ENCODE results near the gene SEMA5B.

SEMA5B gene

DNA sequence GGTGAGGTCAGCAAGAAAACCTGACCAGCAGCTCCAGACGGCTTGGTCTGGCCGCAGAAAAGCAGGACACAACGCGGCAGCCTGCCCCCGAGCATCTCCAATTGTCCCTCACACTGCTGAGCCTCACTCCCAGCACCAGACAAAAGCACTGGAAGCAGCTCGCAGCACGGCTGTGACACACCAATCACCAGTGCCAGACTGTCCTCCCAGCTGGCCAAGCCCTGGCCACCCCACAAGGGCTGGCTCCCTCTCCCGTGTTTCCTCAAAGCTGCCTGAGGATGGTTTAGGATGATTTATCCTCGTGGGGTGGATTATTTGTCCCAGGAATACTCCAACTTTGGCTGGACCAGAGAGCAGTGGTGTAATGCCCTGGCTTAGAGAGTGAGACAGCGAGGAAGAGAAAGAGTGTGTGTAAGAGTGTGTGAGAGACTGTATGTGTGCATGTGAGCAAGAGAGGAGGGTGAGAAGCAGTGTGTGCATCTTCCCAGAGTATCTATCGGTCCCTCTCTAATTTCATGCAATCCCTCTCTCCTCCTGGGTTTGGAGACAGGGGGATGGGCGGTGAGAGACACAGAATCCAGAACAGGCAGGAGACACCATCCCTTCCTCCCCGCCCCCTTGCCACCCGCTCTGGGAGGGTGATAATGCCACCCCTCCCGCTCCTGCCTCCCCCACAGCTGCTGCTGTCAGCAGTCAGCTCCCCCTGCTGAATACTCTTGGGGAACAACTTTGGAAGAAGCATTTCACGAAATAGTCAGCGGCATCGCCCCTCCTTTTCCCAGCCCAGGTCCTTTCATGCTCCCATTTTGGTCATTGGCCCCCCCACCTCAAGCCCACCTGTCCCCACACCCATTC, 34.2 kb downstream of the SEMA5B start:
- DNase-seq, result no peak

GRCh38 chr3:122992676-122993075, 34.9 kb downstream of the SEMA5B start:
- no peak for DNase-seq

- no peak for DNase-seq
Measured at GRCh38 chr3:122992133-122992532, 35.4 kb downstream of the SEMA5B start.

GRCh38 chr3:122991236-122991985, 36.2 kb downstream of the SEMA5B start:
- DNase-seq, result no peak

DNA sequence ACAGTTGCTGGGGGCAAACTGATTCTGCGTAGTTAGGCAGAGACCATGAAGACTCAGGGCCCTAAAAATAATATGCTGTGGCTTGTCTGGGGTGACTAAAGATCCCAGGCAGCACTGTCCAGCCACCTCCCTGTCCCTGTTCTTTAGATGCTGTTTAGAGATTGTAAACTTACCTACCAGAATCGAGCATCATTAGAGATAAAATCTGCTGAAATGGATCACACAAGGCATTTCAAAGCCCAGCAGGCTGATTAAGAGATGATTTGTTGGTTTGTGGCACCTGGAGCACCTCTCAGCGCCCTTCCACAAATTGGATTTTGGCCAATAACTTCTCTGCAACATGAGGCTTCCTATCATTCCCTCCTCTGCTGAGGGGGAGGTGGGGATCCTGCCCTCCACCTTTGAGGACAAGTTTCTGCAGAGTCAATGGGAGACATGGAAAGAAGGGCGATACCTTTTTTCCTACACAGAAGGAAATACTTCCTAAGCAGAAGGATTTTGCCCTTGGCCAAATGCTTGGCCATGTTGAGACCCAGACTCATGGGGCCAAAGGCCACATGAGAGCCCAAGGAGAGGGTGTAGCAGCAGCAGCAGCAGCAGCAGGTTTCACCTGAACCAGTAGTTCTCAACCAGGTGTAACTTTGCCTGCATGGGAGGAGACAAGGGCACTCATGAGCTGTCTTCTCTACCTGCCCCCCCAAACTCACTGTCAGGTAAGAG, 37.5 kb downstream of the SEMA5B start:
- no peak for DNase-seq

- no peak for DNase-seq
Measured at GRCh38 chr3:122988508-122988907, 39.1 kb downstream of the SEMA5B start.

DNA sequence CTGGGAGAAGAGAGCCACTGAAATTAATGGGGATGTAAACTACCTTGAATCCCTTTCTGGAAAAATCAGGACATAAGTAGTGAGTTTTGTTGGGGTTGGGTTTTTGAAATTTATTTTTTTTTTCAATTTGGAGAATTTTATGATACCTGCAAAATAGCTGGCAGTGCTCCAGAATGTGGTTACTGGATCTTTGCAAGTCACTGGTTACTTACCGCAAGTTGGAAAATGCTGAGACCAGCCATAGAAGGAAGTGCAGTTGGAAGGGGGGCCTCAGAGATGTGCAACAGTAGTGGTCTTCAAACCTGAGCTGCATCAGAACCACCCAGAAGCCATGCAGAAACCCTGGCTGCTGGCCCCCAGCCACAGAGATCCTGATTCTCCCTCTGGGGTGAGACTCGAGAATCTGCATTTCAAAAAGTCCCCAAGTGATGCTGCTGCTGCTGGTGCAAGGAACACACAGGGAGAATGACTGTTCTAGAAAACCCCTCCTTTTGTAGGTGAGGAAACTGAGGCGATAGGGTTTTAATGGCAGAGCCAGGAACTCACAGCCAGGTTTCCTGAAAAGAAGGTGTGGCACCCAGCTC, 39.7 kb downstream of the SEMA5B start:
- no peak for DNase-seq

- no peak for DNase-seq
Measured at GRCh38 chr3:122987231-122987630, 40.3 kb downstream of the SEMA5B start.

DNA sequence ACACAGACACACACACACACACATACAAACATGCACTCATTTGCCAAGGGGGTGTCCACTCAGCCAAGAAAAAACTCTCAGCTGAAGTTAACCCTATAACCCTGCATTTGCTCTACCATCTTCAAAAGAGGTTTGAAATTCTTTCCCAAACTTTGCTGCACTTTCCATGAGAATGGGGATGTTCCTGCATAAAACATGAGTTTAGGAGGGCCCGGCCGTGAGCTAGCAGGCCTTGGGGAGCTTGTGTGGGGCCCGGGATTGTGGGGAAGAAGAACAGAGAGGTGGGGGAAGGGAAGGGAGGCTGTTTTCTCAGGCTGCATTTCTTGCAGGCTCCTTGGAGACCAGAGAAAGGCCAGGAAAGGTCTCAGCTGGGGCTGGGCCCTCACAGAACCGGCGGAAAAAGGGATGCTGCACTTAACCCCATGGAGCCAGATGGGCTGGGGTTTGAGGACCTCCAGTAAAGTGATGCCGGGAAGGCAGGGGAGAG, 40.8 kb downstream of the SEMA5B start:
- DNase-seq, result no peak

DNA sequence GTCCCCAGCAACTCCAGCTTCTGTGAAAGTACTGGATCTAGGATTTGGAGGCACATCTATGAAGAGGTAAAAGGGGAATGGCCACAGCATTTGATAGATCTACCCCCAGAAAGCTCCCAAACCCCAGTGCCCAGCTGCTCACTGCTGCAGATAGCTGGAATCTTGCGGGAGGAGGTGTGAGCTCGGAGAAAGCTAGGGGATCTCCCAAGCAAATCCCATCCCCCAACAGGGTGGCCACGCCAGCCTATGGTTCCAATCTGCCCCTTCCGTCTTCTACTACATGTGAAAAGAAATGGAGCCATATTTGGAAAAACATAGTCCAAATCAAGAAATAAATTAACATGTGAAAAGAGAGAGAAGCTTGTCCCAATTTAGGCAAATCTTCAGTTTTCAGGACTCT, 42.0 kb downstream of the SEMA5B start:
- DNase-seq, result no peak

DNA sequence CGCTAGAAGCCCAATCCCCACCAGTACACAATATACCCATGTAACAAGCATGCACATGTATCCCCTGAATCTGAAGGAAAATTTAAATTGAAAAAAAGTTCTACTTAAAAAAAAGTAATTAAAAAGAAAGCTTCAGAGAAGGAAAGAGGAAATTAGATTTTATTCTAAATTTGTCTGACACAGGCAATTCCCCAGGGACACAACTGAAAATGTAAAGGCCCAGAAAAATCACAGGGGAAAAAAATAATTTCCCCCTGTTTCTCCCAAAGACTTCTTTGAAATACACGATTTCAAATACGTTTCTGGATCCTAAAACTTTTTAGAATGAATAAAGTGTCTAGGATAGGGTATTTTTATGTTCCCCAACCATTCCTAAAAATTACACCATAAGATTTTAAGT, 42.9 kb downstream of the SEMA5B start:
- no peak for DNase-seq

- no peak for DNase-seq
Measured at GRCh38 chr3:122984007-122984406, 43.6 kb downstream of the SEMA5B start.

- no peak for DNase-seq
Measured at GRCh38 chr3:122982216-122983185, 45.1 kb downstream of the SEMA5B start.

GRCh38 chr3:122979211-122979610, 48.4 kb downstream of the SEMA5B start:
- DNase-seq, result no peak

DNA sequence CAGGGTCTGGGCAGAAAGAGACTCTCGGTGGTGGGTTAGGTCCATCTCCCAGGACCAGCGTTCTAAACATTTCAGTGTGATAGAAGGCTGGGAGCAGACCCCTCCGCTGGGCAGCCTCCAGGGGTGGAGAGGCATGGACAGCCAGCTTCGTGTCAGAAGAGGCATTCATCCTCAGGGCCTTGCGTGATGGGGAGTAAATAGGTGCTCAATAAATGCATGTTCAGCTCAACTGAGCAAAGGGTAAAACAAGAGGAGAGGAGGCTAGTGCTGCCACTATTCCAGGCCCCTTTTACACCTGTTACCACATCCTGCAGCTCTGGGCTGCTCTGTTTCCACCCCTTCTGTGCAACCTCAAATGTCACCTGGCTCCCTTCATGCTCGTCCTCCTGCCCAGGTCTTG, 49.0 kb downstream of the SEMA5B start:
- no peak for DNase-seq

GRCh38 chr3:122977746-122978466, 49.7 kb downstream of the SEMA5B start:
- no peak for DNase-seq

DNA sequence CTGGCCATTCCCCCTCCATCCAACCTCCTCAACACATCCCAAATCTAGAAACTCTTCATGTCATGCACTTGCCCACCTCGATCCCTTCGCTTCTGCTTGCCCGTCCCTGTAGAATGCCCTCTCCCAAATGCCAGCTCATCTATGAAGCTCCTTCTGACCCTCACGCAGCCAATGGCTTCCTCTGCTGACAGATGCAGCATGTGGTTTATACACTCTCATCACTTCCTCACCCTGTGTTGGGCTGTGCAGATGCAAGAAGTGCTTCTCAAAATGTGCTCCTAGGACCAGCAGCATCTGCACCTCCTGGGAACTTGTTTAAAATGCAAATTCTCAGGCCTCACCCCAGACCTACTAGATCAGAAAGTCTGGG, 51.7 kb downstream of the SEMA5B start:
- no peak for DNase-seq

DNA sequence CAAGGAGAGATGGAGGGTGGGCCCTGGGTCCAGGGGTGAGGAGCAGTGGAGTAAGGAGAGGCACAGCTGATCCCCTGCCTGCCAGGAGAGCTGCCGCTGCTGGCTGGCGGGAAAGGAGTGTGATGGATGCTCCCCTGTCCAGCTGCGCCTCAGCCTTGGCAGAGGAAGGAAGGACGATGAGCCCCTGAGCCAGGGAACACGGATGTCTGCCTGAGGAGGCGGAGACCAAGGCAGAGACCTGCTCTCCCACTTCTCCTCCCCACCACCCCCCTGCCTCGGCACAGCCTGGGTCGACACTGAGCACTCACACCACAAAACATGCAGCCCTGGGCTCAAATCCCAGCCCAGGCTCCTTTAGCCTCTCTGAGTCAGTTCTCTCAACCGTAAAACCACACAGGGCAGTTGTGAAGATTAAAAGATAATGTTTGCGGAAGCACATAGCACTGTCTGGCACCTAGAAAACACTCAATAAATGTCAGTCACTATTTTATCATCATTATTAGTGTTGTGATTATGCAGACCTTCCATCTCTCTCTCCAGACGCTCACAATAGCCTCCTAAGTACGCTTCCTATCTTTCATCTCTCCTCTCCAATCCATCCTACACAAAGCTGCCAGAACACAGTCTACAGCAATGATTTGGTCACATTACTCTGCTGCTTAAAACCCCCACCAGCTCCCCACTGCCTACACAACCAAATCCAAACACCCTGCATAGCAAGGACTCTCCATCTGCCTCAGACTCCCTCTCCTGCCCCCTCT, 52.2 kb downstream of the SEMA5B start:
- no peak for DNase-seq

- DNase-seq, result no peak
Measured at GRCh38 chr3:122974764-122975162, 52.8 kb downstream of the SEMA5B start.

- no peak for DNase-seq
Measured at GRCh38 chr3:122973893-122974615, 53.5 kb downstream of the SEMA5B start.

Data from cortex of kidney (tissue), 1 donor.